Astrocyte of the spinal cord (primary cell): ENCODE data around the gene DUSP23.

Source experiments
- DNase-seq: peaks from one replicate; pipeline ENCODE4 v3.0.0; 2011; ENCODE audit warnings: low read depth, low spot score
- H3K4me3 ChIP-seq: 2 replicates; pipeline ENCODE4 v1.5.1; 2011; ENCODE audit warnings: low read depth, mild to moderate bottlenecking, low read length, moderate library complexity
- in situ Hi-C: cut with HindIII; loops from 2 replicates; pipeline ENCODE4 v1.10.0; 2017; ENCODE audit warnings: low sequenced_read_pairs
- TF ChIP-seq, protein P1 (sequence below): IDR thresholded peaks from 2 replicates; pipeline ENCODE4 v1.5.1; 2012; ENCODE audit warnings: low read depth, mild to moderate bottlenecking, low read length, inconsistent platforms

The DUSP23 gene

DNA sequence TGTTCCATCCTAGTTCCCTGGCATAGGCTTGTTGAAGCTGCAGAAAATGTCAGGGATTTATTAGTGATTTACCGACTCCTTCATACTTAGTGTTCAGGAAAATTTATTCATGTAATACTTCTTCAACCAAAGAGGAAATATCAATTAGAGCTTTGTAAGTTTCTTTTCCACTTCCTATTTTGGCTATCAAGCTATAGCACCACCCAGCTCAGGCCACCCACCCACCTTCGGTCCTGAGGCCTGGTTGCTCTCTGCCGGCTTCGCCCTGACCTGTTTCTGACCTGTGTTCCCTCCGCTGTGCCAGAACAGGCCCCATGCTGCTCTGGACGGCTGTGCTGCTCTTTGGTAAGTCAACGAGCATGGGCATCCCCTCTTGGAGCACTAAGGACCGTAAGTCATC lies 21.3 kb downstream of the DUSP23 start, which contains the start of gene FCRL6:
TSS of gene FCRL6 (plus strand) at position 250 of the 400 bp plus-strand sequence. CDS start at position 315, 65 bp downstream.
- TF ChIP-seq, protein P1, sequence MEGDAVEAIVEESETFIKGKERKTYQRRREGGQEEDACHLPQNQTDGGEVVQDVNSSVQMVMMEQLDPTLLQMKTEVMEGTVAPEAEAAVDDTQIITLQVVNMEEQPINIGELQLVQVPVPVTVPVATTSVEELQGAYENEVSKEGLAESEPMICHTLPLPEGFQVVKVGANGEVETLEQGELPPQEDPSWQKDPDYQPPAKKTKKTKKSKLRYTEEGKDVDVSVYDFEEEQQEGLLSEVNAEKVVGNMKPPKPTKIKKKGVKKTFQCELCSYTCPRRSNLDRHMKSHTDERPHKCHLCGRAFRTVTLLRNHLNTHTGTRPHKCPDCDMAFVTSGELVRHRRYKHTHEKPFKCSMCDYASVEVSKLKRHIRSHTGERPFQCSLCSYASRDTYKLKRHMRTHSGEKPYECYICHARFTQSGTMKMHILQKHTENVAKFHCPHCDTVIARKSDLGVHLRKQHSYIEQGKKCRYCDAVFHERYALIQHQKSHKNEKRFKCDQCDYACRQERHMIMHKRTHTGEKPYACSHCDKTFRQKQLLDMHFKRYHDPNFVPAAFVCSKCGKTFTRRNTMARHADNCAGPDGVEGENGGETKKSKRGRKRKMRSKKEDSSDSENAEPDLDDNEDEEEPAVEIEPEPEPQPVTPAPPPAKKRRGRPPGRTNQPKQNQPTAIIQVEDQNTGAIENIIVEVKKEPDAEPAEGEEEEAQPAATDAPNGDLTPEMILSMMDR: no peak
- H3K4me3 ChIP-seq: no peak within 1 kb of the TSS
- no peak for DNase-seq
- in situ Hi-C loops: no loop called here

DNA sequence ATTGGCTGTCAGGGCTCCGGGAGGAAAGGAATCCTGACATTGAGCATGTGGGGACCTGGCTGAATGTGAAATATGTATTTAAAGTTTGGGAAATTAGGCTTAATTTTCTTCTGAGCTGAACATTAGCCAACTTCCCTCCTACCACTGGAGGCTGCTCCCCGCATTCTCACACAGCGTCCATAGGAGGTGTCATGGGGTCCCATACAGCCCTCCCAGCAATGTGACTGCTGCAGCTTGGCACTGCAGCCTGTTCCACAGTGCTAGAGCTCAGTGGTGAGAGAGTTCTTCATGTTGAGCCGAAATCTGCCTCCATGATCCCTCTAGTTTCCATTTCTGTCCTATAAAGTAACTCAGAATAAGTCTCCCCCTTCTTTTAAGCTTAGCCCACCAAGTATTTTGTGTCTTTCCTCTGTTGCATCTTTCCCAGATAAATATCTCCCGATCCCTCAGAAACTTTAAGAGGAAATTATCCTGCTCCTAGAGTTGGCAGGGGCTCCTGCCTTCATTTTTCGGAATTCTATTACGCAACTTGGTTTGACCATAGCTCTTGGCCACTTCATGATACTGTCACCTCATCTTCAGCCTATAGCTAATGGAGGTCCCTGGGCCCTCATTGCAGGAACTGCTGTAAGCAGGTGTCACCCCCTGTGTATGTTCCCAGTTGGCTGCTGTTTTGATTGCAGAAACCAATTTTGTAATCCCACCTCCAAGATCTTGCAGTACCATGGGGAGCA lies 23.4 kb downstream of the DUSP23 start:
- H3K4me3 ChIP-seq: no peak overlapping the region
- in situ Hi-C loops: no loop called here
- TF ChIP-seq, protein P1: no peak
- DNase-seq: no peak

DNA sequence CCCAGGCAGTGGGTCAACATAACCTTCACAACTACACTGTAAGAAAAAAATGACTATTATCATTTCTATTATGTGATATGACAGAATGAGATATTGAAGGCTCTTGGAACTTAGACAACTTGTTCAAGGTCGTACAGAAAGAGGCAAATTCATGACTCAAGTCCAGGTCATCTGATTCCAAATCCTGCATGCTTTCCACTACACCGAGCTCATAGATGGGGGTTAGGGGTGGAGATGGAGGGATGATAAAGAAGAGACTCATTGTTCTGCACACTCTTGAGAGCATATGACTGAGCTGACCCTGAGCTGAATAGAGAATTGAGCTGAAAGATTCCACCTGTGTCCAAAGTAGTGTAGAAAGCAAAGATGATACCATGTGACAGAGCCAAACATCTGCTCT lies 24.2 kb downstream of the DUSP23 start:
- TF ChIP-seq, protein P1: no peak
- in situ Hi-C loops: no loop called here
- no peak overlapping the region for H3K4me3 ChIP-seq
- DNase-seq: no peak

DNA sequence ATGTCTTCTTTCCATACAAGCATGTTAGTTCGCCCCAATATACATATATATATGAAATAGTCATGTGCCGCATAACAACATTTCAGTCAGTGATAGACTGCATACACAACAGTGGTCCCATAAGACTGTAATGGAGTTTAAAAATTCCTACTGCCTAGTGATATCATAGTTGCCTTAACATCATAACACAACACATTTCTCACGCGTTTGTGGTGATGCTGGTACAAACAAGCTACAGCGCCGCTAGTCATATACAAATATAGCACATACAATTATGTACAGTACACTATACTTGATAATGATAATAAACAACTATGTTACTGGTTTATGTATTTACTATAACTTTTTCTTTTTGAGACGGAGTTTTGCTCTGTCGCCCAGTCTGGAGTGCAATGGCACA lies 35.2 kb downstream of the DUSP23 start:
- TF ChIP-seq, protein P1: no peak
- H3K4me3 ChIP-seq: no peak overlapping the region
- in situ Hi-C loops: no loop called here
- no peak for DNase-seq

DNA sequence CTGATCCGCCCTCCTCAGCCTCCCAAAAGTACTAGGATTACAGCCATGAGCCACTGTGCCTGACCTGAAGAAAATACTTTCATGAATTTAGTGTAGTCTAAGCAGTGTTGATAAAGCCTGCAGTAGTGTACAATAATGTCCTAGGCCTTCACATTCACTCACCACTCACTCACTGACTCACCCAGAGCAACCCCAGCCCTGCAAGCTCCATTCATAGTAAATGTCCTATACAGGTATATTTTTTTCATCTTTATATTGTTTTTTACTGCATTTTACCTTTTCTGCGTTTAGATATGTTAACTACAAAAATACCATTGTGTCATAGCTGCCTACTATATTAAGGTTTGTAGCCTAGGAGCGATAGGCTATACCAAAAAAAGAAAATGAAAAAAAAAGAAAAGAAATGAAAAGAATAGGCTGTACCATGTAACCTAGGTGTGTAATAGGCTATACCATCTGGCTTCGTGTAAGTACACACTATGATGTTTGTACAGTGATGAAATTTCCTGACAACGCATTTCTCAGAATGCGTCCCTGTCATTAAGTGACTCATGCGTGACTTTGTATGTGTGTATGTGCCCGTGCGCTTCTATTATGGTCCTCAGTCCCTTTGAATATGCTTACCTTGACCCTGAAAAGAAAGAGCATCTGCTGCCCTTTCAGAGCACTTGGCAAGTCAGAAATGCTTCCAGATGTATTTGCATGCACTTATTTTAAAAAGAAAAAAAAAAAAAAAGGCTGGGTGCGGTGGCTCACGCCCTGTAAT lies 36.7 kb downstream of the DUSP23 start:
- TF ChIP-seq, protein P1: no peak
- H3K4me3 ChIP-seq: no peak overlapping the region
- in situ Hi-C loops: no loop called here
- peak; percentile 35 for DNase-seq

DNA sequence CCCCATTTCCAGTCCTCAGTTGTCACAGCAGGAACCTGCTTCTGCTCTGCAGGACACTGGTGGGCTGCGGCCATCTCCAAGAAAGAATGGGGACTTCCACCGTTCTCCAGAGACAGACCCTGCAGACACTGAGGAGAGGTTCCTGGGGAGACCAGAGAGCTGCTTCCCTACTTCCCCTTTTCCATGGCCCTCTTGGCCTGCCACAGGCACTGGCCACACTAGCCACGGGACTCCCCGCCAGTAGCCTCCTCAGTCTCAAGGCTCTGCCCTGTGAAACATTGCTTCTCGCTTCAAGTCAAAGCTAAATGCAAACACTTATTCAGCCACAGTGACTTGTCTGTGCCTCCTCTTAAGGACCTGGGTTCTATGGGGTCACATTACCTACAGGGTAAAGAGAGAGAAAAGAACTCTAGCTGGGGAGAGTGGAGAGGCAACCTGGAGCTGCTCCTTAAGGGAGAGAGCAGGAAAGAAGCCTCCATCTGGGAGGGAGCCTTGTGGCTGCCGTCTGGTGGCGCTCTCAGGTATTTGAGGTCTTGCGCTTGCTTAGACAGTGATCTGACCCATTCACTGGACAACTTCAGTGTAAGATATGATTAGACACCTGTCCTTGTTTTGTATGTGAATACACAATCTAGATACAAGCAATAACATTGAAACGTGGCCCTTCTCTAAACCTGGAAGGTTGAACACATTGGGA lies 40.6 kb downstream of the DUSP23 start:
- H3K4me3 ChIP-seq: no peak overlapping the region
- TF ChIP-seq, protein P1: peak; percentile 73
- DNase-seq: peak; percentile 59
- in situ Hi-C loops: no loop called here
